SKM-1 treated with dmso at 0.1 percent for 144 hours (cell line): ENCODE data around the gene LTO1.

Source experiments
- DNase-seq: peaks from one replicate; lab custom pipeline; 2025; ENCODE audit not compliant: unreplicated experiment; lab: John Stamatoyannopoulos, UW

Gene LTO1

DNA sequence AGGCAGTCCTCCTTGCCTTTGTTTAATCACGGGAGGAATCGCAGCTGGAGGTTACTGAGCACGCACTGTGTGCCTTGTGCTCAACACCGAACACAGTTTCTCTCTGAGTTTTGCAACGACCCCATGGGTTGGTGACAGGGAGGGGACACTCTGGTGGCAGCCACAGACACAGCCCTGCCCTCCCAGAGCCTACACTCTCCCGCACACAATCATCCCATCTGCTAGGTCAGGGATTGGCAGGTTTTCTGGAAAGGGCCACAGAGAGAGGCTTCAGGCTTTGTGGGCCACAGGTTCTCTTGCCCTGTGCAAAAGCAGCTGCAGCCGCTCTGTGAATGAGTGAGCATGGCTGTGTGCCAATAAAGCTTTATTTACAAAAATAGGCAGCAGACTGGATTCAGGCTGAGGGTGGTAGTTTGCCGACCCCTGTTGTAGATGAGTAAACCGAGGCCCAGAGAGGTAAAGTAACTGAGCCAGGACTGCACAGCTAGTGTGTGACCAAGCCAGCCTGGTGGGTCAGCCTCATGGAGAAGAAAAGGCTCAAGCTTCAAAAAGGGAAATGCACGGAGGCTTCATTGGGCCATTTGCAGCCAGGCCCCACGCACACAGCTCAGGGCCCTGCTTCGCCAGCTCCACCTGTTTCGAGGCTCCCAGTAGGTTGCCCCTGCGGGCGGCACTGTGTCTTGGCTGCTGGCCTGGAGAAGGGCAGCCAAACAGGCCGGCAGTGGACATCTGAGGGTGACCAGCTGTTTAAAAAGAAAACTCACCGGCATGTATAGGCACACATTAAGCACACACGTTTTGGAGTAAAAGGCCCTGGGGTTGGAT, 16.3 kb downstream of the LTO1 start:
- no peak for DNase-seq

- DNase-seq, result no peak
These were observed 17.1 kb downstream of the LTO1 start for GRCh38 chr11:69657911-69658625.

DNA sequence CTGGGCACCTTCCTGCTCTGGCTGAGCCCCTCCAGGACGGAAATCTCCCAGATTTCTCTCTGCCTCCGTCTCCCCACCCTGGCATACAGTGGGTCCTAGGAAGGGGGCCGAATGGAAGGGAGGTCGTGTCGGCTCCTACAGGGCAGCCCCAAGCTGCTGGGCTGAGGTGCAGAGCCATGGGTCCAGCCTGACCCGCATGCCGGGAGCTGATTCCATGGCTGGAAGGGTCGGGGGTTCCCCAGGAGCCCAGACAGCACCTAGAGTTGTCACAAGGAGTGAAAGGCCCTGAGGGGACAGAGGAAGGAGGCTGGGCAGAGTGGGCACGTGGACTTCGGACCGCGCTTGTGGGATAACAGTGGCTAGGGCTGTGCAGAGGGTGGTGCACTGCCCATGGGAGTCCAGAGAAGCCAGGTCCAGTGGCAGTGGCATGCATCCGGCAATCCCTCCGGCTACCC, 17.7 kb downstream of the LTO1 start:
- no peak for DNase-seq

DNA sequence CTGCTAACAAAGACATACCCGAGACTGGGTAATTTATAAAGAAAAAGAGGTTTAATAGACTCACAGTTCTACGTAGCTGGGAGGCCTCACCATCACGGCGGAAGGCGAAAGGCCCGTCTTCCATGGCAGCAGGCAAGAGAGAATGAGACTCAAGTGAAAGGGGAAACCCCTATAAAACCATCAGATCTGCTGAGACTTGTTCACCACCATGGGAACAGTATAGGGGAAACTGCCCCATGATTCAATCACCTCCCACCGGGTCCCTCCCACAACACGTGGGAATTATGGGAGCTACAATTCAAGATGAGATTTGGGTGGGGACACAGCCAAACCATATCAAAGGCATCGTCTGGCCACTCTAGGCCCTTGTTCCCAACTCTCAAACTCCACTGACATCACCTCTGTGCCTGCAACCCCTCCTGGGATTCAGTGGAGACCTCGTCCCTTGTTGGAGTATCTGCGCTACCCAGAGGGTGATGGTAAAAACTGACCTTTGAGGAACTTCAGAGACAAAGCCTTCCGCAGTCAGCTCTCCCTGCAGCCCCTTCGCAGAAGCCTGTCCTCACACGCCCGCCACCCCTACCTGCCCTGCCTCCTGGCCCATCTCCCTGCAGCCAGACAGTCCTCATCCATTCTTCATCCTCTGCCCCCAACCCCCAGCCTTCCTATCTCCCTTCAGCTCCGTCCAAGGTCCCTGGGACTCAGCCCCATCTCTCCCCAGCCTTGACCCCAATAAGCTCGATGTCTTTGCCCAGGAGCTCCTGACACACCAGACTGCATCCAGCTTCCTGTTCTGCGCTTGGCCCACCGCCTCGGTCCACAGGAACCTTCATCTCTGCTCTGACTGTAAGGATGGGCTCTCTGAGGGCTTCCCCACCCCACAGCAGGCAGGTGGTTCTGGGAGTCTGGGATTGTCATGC, 18.4 kb downstream of the LTO1 start:
- no peak for DNase-seq

GRCh38 chr11:69655479-69656428, 19.4 kb downstream of the LTO1 start:
- no peak for DNase-seq

DNA sequence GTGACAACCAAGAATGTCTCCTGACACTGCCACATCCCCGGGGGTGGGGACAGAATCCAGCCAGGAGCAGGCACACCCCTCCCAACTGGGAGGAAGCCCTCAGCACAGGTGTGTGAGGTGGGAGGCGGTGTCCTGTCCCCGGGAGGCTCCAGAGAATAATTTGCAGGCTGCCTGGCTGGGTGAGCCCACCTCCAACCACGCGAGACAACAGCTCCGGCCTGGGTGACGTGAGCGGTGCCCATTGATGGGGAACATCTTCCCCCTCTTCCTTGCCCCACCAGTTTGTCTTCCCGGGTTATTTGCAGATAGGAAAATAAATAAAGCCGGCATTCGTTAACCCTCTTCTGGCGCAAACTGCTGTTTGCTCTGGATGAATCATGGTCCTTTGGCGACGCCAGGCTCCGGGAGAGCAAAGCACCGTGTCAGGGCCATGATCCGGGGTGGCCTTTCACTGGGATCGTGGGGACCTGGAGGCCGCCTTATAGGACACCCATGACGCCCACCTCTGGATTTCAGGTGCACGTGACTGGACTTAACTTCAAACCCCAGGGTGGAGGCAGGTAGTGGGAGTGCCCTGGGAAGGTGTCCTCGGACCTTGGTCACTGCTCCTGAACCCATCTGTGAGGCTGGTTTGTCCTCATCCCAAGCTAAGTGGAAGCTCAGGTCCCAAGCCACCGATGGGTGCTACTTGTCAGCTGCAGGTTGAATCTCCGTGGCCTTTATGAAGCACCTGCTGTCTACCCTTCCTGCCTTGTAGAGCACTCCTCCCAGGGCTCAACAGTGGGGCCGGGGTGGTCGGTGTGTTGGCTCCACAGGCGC, 20.3 kb downstream of the LTO1 start:
- no peak for DNase-seq

- DNase-seq, result no peak
These were observed 21.0 kb downstream of the LTO1 start for GRCh38 chr11:69654001-69654659.

DNA sequence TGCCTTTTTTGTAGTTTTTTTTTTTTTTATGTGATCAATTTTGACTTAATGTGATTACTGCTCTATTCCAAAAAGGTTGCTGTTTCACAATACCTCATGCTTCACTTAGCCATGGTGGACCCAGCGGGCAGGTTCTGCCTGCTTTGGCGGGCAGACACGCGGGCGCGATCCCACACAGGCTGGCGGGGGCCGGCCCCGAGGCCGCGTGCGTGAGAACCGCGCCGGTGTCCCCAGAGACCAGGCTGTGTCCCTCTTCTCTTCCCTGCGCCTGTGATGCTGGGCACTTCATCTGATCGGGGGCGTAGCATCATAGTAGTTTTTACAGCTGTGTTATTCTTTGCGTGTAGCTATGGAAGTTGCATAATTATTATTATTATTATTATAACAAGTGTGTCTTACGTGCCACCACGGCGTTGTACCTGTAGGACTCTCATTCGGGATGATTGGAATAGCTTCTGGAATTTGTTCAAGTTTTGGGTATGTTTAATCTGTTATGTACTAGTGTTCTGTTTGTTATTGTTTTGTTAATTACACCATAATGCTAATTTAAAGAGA, 21.7 kb downstream of the LTO1 start:
- DNase-seq, result no peak

GRCh38 chr11:69652999-69653398, 22.2 kb downstream of the LTO1 start:
- DNase-seq, result no peak

DNA sequence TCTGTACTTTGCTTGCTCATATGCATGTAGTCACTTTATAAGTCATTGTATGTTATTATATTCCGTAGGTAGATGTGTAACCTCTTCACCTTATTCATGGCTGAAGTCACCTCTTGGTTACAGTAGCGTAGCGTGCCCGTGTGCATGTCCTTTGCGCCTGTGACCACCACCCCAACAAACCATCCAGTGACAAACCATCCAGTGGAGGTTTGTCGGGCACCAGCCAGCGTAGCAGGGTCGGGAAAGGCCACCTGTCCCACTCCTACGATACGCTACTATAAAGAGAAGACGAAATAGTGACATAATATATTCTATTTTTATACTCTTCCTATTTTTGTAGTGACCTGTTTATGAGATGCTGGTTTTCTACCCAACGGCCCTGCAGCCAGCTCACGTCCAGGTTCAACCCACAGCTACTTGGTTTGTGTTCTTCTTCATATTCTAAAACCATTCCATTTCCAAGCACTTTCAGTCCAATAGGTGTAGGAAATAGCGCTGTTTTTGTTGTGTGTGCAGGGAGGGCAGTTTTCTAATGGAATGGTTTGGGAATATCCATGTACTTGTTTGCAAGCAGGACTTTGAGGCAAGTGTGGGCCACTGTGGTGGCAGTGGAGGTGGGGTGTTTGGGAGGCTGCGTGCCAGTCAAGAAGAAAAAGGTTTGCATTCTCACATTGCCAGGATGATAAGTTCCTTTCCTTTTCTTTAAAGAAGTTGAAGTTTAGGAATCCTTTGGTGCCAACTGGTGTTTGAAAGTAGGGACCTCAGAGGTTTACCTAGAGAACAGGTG, 23.1 kb downstream of the LTO1 start:
- no peak for DNase-seq

DNA sequence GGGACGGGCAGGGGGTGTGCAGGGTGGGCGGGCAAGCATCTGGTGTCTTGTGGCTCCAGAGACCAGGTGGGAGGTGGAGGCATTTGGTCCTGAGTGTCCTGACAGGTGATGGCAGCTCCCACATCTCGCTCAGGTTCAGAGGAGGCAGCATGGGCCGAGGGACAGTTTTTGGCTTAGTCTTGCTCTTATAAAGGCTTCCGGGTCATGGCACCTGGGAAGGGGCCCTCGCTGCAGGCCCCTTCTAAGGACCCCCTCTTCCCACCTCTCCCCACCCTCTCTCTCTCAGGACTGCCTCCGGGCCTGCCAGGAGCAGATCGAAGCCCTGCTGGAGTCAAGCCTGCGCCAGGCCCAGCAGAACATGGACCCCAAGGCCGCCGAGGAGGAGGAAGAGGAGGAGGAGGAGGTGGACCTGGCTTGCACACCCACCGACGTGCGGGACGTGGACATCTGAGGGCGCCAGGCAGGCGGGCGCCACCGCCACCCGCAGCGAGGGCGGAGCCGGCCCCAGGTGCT, 24.3 kb downstream of the LTO1 start:
- DNase-seq, result no peak

DNA sequence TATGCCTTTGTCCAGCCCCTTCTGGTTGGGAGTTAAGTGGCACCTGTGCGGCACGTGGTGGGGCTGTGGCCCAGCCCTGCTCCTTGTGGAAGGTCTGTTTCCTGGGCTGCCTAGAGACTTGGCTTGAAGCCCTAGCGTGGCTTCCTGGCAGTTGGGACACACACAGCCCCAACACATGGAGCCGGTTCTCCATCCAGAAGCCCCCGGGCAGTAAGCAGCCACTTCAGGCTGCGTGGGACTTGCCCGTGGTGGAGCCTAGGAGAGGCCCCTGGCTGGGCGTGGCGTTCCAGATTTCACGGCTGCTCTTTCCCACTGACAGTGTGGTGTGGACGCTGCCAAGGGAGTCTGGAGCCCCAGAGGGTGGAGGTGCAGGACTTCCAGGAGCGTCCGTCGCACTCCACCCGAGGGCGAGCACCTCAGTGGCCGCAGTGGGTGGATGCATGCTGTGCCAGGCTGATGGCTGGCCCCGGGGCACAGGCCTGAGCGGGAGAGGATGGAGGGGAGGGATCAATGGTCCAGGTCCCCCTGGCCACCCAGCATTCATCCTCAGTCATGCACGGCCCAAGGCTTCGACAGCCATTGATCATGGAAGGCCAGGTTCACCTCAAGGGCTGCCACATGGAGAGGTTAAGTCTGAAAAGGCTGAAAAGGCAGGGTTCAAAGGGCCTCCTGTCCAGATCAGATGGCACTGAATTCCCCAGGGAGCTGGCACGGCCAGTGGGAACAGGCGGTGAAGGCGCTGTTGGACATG, 24.9 kb downstream of the LTO1 start:
- DNase-seq, result no peak

DNA sequence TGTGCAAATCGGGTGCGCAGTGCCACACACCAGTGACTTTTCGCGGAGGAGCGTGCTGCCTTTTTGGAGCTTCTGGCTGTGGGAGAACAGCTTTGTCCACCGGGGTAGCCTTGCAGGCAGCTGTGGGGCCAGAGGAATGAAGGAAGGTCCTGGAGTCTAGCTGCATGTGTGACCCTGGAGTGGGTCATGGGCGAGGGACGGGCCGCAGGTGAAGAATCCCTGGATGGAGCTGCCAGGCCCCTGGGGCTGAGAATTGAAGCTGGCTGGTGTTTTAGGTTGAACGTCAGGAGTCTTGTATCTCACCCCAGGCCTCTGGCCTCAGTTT, 25.6 kb downstream of the LTO1 start:
- DNase-seq, result no peak

- DNase-seq, result no peak
These were observed 26.2 kb downstream of the LTO1 start for GRCh38 chr11:69648679-69649575.

DNA sequence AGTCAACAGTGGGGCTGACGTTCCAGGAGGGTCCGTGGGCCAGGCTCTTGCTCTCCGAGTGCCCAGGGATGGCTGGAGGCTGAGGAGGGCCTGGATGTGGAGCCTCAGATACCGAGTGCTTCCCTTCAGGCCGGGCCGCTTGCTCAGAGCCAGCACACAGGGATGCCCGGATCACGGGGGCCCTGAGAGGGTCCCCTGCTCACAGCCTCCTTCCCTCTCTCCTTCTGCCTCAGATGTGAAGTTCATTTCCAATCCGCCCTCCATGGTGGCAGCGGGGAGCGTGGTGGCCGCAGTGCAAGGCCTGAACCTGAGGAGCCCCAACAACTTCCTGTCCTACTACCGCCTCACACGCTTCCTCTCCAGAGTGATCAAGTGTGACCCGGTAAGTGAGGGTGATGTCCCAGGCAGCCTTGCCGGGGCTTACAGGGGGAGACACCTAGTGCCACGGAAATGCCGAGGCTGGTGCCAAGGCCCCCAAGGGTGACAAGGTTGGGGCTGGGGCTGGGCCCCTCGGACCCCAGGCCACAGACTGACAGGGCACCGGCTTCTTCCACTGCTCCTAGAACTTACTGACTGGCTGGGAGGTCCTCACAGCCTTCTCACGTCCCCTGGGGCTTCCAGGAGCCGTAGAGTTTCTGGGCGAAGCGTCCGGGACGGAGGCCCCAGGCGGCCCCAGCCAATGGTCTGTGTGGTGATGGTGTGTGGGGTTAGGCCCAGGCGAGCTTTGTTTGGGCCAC, 27.2 kb downstream of the LTO1 start:
- no peak for DNase-seq
